HG03565 (cell line): ENCODE results near the gene IYD.
"Not testable (repeated sequence)": the region's sequence is repeated elsewhere in the genome, so short reads cannot be mapped to it uniquely, and the experiment has no call there.

Source experiments
- ATAC-seq: cut with Tn5 transposase; IDR thresholded peaks from one replicate; pipeline ENCODE4 v1.9.1; 2021; ENCODE audit warnings: mild to moderate bottlenecking, moderate library complexity; ENCODE audit not compliant: unreplicated experiment

IYD gene

DNA sequence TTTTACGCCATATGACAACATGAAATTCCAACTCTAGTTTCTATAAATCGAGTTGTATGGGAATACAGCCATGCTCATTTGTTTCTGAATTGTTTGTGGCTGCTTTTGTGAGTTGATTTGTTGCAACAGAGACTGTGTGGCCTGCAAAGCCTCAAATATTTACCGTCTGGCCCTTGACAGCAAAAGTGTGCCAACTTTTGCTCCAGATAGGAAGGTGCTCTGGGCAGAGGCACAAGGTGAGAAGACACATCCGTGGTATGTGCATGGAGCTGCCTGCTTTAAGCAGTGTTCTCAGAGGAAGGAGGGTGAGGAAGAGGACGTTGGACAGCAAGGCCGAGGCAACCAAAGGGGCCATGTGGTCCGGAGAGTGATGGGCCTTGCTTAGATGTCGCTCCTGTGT, 57.4 kb downstream of the IYD start:
- ATAC-seq = no peak

DNA sequence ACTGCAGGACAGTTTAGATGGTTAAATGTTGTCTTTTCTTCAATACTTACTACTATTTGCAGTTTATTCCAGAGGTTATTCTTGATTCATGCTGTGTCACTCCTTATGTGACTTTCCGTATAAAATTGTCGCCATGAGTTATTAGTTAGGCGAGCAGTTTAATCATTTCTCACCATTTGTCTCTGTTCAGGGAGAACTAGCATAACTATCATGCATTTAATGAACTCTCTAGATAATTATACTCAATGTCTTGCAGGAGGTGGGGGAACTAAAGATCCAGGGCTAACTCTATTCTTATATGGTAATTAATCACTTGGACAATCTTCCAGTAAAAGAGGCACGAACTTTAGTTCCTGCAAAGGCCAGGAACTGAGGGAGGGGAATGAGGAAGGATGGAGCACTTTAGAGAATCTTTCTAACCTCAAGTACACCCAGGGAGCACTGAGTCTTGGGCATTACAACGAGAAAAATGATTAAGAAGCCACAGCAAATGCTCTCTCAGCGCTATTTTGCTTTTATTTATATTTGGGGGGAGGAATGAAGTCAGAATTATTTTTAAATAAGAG, 58.3 kb downstream of the IYD start:
- no peak for ATAC-seq

DNA sequence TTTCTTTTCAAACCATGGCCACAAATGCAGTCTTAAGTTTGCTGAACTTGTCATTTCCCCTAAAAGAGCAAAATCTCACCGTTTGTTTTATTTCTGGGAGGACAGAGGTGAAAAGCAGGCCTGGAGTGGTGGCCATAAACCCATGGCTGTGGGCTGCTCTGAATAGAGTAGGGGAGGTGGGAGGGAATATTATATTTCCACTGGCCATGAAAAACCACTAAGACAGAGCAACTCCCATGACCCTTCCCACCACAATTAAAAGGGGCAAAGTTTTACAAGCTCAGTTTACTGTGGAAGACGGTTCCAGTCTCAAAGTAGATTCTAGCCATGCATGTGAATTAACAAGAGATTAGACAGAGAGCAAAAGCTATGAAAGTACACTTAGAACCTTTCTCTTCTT, 59.0 kb downstream of the IYD start:
- no peak for ATAC-seq

DNA sequence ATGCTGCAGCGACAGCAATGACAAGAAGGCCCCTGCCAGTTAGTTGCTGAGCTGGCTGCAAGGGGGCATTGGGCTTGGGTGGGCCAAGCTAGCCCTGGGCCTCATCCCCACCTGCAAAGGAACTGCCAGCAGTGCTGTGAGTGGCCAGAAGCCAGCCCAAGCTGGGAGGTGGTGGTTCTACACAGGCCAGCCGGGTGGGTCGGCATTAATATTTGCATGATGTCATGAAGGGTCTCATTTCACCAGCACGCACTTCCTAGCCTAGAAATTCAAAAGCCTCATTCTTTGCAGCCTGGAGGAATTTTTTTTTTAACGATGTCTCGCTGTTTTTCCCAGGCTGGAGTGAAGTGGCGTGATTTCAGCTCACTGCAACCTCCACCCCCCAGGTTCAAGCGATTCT, 62.0 kb downstream of the IYD start:
- ATAC-seq = no peak

DNA sequence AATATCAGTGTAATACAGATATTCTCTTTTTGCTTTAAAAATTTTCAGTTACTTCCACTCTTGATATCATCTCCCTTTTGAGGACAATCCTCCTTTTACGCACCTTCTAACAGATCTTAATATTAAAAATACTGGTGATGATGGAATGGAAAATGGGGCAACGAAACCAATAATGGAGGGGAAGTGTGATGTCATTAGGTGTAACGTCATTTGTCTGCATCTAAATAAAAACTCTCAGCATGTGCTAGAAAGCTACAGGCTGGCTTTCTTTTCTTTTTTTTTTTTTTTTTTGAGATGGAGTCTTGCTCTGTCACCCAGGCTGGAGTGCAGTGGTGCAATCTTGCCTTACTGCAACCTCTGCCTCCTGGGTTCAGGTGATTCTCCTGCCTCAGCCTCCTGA, 66.5 kb downstream of the IYD start:
- ATAC-seq = no peak

DNA sequence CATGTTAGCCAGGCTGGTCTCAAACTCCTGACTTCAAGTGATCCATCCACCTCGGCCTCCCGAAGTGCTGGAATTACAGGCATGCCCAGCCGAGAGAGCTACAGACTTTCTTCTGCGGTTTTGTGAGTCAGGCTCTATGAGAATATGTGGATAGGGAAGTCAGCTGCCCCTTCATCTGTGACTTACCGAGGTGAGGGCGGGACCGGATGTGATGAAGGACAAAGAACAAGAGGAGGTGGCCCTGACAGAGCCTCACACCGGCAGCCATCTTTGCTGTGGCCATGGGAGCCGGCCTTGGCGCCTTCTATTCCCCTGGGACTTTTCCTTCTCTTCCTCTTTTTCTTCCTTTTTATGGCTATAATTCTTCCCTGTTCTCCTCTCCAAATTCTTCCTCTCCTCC, 67.0 kb downstream of the IYD start:
- no peak for ATAC-seq

DNA sequence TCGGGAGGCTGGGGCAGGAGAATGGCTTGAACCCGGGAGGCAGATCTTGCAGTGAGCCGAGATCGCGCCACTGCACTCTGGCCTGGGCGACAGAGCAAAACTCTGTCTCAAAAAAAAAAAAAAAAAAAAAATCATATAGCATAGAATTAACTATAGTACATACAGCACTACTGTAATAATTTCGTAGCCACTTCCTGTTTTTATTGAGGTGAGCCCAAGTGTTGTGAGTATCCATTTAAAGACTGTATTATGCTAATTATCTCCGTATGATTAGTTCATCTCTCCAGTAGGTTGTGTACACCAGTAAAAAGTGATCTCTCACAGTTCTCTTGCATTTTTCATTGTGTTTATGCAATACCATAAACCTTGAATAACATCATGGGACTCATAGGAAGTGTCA, 70.6 kb downstream of the IYD start:
- no peak for ATAC-seq

DNA sequence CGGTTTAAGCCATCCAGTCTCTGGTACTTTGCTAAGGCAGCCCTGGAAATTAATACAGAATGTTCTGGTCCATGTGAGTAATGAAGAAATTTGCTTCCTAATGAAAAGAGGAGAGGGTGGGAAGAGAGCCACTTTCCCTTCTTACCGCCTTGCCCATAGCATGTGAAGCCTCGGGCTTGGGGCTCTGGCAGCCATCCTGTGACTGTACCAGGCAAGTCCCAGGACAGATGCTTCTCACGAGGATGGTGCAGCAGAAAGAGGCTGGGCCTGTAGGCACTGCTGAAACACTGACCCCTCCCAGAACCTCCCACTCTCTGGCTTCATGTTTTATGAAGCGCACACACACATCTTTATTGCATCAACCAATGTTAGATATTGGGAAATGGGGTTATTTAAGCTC, 74.8 kb downstream of the IYD start:
- ATAC-seq = no peak

DNA sequence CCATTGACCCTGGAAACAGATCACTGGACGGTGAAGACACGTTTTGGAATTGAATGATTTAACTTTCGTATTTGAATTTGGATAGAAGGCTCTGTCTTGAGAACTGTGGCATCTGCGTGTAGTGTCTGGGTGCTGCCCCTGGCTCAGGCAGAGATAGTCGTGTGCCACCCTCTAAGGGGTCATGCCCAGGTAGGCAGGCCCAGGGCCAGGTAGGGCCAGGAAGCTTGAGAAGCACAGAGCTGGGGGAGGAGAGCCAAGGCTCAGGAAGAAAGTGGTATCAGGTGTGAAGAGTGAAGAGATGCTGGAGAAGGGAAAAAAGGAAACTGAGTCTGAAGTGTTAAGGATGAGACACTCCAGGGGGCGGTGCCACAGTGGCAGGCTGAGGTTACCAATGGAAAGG, 75.5 kb downstream of the IYD start:
- no peak for ATAC-seq

DNA sequence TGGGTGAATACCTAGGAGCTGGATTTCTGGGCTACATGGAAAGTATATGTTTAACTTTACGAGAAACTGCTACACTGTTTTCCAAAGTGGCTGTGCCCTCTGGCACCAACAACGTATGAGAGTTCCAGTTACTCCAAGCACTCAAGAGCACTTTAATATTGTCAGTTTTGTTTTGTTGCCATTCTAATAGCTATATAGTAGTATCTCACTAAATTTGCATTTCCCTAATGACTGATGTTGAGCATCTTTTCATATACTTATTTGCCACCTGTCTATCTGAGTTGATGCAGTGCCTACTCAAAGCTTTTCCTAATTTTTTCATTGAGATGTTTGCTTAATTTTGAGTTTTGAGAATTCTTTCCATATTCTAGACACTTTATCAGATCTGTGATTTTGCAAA, 76.7 kb downstream of the IYD start:
- no peak for ATAC-seq

DNA sequence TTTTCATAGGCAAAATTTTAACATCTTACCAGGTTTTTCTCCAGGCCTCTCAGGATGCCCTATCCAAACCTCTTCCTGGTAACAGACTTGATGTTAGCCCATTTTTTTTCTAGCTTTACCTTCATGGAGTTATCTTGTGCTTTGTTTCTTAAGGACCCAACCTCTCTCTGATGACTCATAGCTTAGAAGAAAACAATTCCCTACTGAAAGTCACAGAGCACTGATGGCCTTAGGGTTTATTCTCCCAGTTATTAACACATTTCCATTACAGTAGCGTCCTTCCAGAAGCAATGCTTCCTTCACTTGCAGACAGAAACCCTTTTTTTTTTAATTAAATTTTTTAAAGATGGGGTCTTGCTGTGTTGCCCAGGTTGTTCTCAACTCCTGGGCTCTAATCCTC, 79.4 kb downstream of the IYD start:
- ATAC-seq = no peak

DNA sequence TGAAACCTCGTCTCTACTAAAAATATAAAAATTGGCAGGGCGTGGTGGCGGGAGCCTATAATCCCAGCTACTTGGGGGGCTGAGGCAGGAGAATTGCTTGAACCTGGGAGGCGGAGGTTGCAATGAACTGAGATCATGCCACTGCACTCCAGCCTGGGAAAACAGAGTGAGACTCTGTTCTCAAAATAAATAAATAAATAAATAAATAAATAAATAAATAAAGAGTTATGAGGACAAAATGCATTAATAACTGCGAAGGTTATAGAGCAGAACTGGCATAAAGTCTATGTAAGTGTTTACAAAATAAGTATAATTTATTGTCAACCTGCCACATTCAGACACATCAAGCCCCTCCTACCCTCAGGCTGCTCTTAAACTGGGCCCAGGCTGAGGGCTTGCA, 80.2 kb downstream of the IYD start:
- ATAC-seq = not testable (repeated sequence)

DNA sequence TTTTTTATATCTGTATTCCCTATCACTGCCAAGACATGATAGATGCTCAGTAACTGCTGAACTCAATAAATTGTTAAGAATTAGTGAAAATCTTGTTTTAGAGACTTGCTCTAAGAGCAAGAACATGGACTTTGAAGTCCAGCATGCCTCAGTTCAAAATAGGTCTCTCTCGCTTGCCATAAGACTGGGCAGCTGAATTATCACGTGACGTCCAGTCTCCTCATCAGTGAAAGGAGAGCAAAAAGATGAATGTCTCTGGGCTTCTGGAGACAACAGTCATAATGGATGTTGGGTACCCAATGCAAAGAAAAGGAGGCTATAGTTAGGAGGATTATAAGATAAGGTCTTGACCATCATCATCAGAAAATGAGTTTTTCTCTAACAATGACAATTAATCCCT, 82.1 kb downstream of the IYD start:
- no peak for ATAC-seq

DNA sequence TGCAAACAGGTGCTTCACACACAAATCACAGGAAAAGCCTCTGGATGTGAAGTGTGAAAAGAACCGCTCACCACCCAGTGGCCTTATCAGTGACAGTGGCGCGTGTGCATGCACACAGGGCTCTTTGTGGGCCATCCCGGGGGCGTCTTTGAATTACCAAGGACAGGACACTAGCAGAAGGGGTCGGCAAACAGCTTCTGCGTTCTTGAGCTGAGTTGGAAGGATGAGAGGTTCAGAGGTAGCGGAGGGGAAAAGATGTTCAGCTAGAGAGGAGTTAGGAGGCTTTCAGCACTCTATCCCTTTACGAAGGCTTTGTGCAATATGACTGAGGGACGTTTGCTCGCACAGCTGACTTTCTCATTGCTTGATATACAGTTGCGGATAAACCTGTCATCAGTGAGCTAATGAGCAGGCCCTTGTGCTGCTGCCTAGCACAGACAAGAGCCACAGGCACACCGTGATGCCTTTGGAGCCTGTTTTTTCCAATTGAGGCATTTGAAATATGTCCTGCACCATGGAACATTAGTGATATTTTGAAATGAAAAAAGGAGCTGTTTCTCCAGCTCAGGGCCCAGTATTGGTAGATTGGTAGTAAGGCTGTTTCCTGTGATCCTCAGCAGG, 83.1 kb downstream of the IYD start:
- ATAC-seq = no peak

DNA sequence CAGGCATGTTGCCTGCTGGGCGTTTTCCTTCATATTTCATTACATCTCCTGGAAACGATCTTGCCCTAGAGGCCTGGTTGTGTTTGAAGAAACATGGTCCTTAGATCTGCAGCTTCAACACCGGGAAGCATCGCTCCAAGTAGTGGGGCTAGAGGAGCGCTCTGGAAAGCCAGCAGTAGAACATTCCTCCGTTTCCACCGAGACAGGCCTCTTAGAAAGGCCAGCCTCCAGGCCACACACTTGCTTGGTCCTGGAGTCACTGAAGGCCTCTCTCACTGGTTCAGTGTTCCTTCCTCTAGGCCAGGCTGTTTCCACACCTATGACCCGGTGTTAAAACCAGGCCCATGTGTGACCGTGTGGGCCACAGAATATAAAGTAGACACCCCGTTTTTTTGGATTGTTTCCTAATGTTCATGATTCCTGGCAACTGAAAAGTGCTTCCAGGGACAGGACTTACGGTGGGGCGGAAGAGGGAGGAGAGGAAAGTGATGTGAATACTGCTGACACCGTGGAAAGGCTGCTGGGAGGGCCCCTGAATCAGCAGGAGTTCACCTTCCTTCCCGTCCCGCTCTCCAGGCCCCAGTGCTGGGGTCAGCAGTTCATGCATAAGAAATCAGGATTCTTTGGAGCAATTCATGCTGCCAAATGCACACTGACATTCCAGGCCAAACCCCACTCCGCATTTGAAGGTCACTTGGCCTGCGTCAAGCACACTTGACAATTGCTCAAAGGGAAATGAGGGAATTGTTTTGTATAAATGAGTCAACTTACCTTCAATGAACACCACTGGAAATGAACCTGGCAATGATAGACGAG, 83.8 kb downstream of the IYD start:
- no peak for ATAC-seq

DNA sequence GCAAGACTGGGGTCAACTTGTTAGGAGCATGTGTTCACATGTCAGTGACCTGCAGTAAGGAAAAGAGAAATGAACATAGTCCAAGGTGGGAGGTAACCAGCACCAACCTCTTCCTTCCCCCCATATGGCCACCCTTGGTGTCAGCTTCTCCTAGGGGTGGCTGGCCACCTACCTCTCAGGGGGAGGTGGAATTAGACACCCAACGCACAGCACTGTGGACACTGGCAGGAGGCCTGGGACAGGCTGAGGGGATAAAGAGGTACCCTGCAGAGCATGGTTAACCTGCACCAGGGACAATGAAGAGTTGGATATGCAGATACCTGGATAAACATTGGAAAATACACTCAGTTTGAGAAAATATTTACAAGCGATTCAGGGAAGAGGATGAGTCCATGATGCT, 84.5 kb downstream of the IYD start:
- no peak for ATAC-seq
